MM.1S (cell line): ENCODE results near the gene CUL5.

Source experiments
- DNase-seq: peaks from one replicate; pipeline ENCODE4 v3.0.0-alpha.2; 2015
- H2AFZ ChIP-seq: fragments of 300-600 bp; sonication (generic); 2 replicates; pipeline ENCODE4 v1.6.0; 2016; ENCODE audit warnings: antibody characterized with exemption, low read length
- H3F3A ChIP-seq: fragments of 300-600 bp; sonication (generic); 2 replicates; pipeline ENCODE4 v1.6.1; 2016; ENCODE audit warnings: mild to moderate bottlenecking, antibody characterized with exemption, low read length, moderate library complexity, mixed read lengths; ENCODE audit not compliant: insufficient read depth
- H3K27ac ChIP-seq: fragments of 300-600 bp; sonication (generic); 2 replicates; pipeline ENCODE4 v1.5.1; 2016; ENCODE audit warnings: mild to moderate bottlenecking, low read length
- H3K27me3 ChIP-seq: fragments of 300-600 bp; sonication (generic); replicated peaks from 2 replicates; pipeline ENCODE4 v1.6.0; 2016; ENCODE audit warnings: low read length; ENCODE audit not compliant: insufficient read depth
- H3K36me3 ChIP-seq: fragments of 300-600 bp; sonication (generic); replicated peaks from 2 replicates; pipeline ENCODE4 v1.6.1; 2016; ENCODE audit warnings: mild to moderate bottlenecking, low read length, mixed read lengths; ENCODE audit not compliant: insufficient read depth
- H3K4me1 ChIP-seq: fragments of 300-600 bp; sonication (generic); 2 replicates; pipeline ENCODE4 v1.6.1; 2016; ENCODE audit warnings: low read length, mixed read lengths
- H3K4me2 ChIP-seq: fragments of 300-600 bp; sonication (generic); 2 replicates; pipeline ENCODE4 v1.6.0; 2016; ENCODE audit warnings: low read depth, low read length
- H3K4me3 ChIP-seq: fragments of 300-600 bp; sonication (generic); 2 replicates; pipeline ENCODE4 v1.5.1; 2016; ENCODE audit warnings: low read length, mixed read lengths
- H3K79me2 ChIP-seq: fragments of 300-600 bp; sonication (generic); 2 replicates; pipeline ENCODE4 v1.6.1; 2016; ENCODE audit warnings: mixed run types, low read length, mixed read lengths
- H3K9ac ChIP-seq: fragments of 300-600 bp; sonication (generic); 2 replicates; pipeline ENCODE4 v1.6.1; 2016; ENCODE audit warnings: low read length, mixed read lengths
- H3K9me2 ChIP-seq: fragments of 300-600 bp; sonication (generic); replicated peaks from 2 replicates; pipeline ENCODE4 v1.6.1; 2016; ENCODE audit warnings: mild to moderate bottlenecking, low read length, mixed read lengths; ENCODE audit not compliant: insufficient read depth
- H3K9me3 ChIP-seq: fragments of 300-600 bp; sonication (generic); replicated peaks from 2 replicates; pipeline ENCODE4 v1.6.1; 2016; ENCODE audit warnings: mild to moderate bottlenecking, low read length, mixed read lengths; ENCODE audit not compliant: insufficient read depth
- H4K20me1 ChIP-seq: fragments of 300-600 bp; sonication (generic); 2 replicates; pipeline ENCODE4 v1.6.1; 2016; ENCODE audit warnings: mild to moderate bottlenecking, low read length, moderate library complexity, mixed read lengths; ENCODE audit not compliant: insufficient read depth
- EZH2 ChIP-seq: fragments of 300-600 bp; sonication (generic); optimal IDR thresholded peaks from 2 replicates; pipeline ENCODE3; 2017; ENCODE audit warnings: low read depth, mild to moderate bottlenecking, antibody characterized with exemption, low read length, mixed read lengths
- EZH2phosphoT487 ChIP-seq: fragments of 300-600 bp; sonication (generic); IDR thresholded peaks from 2 replicates; pipeline ENCODE4 v1.6.1; 2018; ENCODE audit warnings: antibody characterized with exemption, low read length
- TF ChIP-seq, protein P1 (sequence below): fragments of 300-600 bp; sonication (generic); IDR thresholded peaks from 2 replicates; pipeline ENCODE4 v1.5.1; 2016; ENCODE audit warnings: antibody characterized with exemption, low read length, mixed read lengths

CUL5 gene

DNA sequence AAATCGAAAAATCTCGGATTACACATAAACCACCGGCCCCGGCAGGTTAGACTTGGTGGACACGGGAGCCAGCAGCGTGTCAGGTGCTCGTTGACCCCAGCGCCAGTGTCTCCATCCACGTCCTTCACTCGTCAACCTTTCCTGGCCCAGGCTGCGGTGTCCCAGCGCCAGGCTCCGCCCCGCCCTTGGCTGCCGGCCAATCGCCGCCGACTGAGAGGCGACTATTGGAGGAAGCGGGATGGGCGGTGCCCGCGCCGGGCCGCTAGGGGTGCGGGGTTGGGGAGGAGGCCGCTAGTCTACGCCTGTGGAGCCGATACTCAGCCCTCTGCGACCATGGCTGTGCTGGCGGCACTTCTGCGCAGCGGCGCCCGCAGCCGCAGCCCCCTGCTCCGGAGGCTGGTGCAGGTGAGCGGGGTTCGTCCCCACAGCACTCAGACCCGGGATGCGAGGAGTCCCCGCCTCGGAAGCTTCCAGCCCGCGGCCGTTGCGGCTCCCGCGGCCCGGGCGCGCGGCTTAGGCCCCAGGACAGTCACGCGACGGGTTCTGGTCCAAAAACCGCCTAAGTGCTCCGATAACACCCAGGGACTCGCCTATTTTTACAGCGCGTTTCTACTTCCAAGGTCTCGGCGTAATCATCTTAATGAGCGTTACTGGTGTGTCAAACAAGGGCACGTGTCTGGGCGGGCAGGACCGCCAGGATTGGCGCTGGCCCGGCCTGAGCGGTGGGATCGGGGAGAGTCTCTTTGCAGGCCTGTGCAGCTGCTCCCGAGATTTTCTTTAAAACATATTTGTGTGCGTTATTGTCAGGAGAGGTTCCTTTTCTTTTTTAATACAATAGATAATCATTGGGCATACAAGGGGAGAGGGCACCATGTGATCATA lies 112.8 kb downstream of the CUL5 start, which contains the start of gene ACAT1:
TSS of gene ACAT1 (plus strand) at position 294 of the 882 bp plus-strand sequence. CDS start at position 334, 40 bp downstream.
- peak; percentile 95 for DNase-seq
- Histone ChIP-seq H3K4me3 (peak within 1 kb of the TSS; percentile 70), H3K9me2 (no peaks in the 10 kb centered on the region), H3K79me2 (peaks cover 46% of the 10 kb centered on the region), H3K9ac (peak within 1 kb of the TSS; percentile 85), H3K4me2 (peak within 1 kb of the TSS; percentile 87), H3K9me3 (no peaks in the 10 kb centered on the region), H3F3A (peaks cover 3% of the 10 kb centered on the region; the same call in 1 of the 2 replicates), H3K27me3 (no peaks in the 10 kb centered on the region), H4K20me1 (no peaks in the 10 kb centered on the region), H3K27ac (peak within 1 kb of the TSS; percentile 41; the same call in 1 of the 2 replicates), H3K4me1 (peaks cover 15% of the 10 kb centered on the region; the same call in 1 of the 2 replicates), H2AFZ (peak within 1 kb of the TSS; percentile 95), H3K36me3 (no peaks in the 10 kb centered on the region)
- TF ChIP-seq, protein P1, sequence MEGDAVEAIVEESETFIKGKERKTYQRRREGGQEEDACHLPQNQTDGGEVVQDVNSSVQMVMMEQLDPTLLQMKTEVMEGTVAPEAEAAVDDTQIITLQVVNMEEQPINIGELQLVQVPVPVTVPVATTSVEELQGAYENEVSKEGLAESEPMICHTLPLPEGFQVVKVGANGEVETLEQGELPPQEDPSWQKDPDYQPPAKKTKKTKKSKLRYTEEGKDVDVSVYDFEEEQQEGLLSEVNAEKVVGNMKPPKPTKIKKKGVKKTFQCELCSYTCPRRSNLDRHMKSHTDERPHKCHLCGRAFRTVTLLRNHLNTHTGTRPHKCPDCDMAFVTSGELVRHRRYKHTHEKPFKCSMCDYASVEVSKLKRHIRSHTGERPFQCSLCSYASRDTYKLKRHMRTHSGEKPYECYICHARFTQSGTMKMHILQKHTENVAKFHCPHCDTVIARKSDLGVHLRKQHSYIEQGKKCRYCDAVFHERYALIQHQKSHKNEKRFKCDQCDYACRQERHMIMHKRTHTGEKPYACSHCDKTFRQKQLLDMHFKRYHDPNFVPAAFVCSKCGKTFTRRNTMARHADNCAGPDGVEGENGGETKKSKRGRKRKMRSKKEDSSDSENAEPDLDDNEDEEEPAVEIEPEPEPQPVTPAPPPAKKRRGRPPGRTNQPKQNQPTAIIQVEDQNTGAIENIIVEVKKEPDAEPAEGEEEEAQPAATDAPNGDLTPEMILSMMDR: no peak; the same call in none of the 2 replicates
- TF ChIP-seq EZH2phosphoT487 (no peak), EZH2 (no peak)

- no peak for DNase-seq
- no peaks in the 10 kb centered on the region for H3K9me2 ChIP-seq
- peaks cover 46% of the 10 kb centered on the region for H3K79me2 ChIP-seq
- H3K36me3 ChIP-seq: no peaks in the 10 kb centered on the region
- no peak overlapping the region; the same call in 1 of the 2 replicates for H3K27ac ChIP-seq
- H3K4me2 ChIP-seq: peak overlapping the region; percentile 87
- H4K20me1 ChIP-seq: no peaks in the 10 kb centered on the region
- H3K4me3 ChIP-seq: peak overlapping the region; percentile 70
- H3K4me1 ChIP-seq: peaks cover 15% of the 10 kb centered on the region; the same call in 1 of the 2 replicates
- H3K9ac ChIP-seq: peak overlapping the region; percentile 85
- no peaks in the 10 kb centered on the region for H3K9me3 ChIP-seq
- TF ChIP-seq EZH2phosphoT487 (no peak), EZH2 (no peak)
- TF ChIP-seq, protein P1: no peak
- H2AFZ ChIP-seq: peak overlapping the region; percentile 95
- no peaks in the 10 kb centered on the region for H3K27me3 ChIP-seq
- peaks cover 3% of the 10 kb centered on the region; the same call in 1 of the 2 replicates for H3F3A ChIP-seq
Observed at GRCh38 chr11:108122166-108122628, 113.5 kb downstream of the CUL5 start.

DNA sequence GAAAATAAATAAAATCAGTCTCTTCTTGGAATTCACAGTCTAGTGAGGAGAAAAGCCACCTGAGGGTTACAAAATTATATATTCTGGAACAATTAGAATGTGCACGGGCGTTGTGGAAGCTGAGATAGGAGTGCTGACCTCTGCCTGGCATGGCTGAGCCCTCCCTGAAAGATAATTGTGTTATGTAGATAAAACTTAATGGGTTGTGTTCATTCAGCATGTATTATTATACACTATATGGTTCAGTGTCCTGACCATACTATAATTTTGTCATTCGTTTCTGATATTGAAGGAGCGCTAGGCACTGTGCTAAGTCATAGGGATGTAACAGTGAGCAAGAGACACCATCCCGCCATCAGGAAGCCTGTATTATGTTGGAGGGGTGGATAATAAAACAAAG lies 116.4 kb downstream of the CUL5 start:
- Histone ChIP-seq H3K9ac (no peak overlapping the region), H3K79me2 (peaks cover 55% of the 10 kb centered on the region), H3F3A (peaks cover 3% of the 10 kb centered on the region; the same call in 1 of the 2 replicates), H3K4me1 (peaks cover 15% of the 10 kb centered on the region; the same call in 1 of the 2 replicates), H3K9me3 (no peaks in the 10 kb centered on the region), H3K4me3 (no peak overlapping the region), H3K27ac (no peak overlapping the region), H4K20me1 (no peaks in the 10 kb centered on the region), H2AFZ (no peak overlapping the region), H3K27me3 (no peaks in the 10 kb centered on the region), H3K36me3 (no peaks in the 10 kb centered on the region; the same call in 1 of the 2 replicates), H3K9me2 (no peaks in the 10 kb centered on the region), H3K4me2 (no peak overlapping the region)
- no peak for TF ChIP-seq EZH2phosphoT487
- TF ChIP-seq EZH2: no peak
- TF ChIP-seq, protein P1: no peak
- DNase-seq: no peak
